GM20000 (cell line): Measurements from ENCODE around the gene SIRT7.

Experiments
- DNase-seq: peaks from one replicate; pipeline ENCODE4 v3.0.0; 2012; ENCODE audit warnings: low spot score
- TF ChIP-seq, protein P1 (sequence below): IDR thresholded peaks from 2 replicates; pipeline ENCODE4 v1.5.1; 2012; ENCODE audit warnings: mild to moderate bottlenecking, control low read depth; ENCODE audit errors: extremely low read depth, missing control alignments

The SIRT7 gene

GRCh38 chr17:81867991-81868673 lies 49.8 kb downstream of the SIRT7 start:
- TF ChIP-seq, protein P1, sequence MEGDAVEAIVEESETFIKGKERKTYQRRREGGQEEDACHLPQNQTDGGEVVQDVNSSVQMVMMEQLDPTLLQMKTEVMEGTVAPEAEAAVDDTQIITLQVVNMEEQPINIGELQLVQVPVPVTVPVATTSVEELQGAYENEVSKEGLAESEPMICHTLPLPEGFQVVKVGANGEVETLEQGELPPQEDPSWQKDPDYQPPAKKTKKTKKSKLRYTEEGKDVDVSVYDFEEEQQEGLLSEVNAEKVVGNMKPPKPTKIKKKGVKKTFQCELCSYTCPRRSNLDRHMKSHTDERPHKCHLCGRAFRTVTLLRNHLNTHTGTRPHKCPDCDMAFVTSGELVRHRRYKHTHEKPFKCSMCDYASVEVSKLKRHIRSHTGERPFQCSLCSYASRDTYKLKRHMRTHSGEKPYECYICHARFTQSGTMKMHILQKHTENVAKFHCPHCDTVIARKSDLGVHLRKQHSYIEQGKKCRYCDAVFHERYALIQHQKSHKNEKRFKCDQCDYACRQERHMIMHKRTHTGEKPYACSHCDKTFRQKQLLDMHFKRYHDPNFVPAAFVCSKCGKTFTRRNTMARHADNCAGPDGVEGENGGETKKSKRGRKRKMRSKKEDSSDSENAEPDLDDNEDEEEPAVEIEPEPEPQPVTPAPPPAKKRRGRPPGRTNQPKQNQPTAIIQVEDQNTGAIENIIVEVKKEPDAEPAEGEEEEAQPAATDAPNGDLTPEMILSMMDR: no peak
- no peak for DNase-seq

DNA sequence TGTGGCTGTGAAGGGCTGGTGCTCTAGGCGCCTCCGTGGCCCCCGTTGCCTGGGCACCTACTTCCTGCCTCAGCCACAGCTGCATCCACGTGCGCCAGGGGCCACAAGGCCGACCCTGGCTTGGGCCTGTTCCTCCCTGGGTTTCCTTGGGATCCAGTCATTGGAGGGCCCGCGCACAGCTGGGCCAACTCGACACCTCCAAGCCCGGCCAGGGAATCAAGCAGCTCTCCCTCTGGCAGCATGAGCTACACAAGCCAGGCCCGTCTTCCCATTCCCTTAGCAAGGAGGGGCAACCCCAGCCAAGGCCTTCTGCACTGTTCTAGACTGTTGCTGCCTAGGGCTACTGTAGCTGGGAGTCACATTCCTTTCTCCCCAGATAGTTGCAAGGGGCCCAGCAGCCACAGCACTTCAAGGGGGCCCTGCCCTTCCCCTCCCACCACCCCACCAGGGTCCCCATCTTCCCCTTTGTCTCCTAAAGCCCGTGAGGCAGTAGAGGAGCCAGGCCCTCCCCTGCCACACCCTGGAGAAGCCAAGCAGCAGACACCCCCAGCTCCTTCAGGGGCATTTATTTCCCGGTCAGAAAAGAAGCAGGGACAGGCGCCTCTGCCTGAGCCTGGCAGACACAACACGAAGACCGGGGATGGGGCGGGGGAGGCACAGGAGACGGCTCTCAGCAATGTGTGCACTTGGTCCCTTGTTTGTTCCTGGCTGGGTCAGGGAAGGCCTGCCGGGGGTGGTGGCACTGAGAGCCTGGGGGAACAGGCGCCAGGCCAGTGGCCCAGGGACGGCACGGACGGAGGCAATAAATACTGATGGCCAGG lies 50.6 kb downstream of the SIRT7 start:
- TF ChIP-seq, protein P1: no peak

GRCh38 chr17:81866440-81867169 lies 51.4 kb downstream of the SIRT7 start:
- DNase-seq: no peak

More for the DNA sequence above, 50.6 kb downstream of the SIRT7 start:
- no peak for DNase-seq

DNA sequence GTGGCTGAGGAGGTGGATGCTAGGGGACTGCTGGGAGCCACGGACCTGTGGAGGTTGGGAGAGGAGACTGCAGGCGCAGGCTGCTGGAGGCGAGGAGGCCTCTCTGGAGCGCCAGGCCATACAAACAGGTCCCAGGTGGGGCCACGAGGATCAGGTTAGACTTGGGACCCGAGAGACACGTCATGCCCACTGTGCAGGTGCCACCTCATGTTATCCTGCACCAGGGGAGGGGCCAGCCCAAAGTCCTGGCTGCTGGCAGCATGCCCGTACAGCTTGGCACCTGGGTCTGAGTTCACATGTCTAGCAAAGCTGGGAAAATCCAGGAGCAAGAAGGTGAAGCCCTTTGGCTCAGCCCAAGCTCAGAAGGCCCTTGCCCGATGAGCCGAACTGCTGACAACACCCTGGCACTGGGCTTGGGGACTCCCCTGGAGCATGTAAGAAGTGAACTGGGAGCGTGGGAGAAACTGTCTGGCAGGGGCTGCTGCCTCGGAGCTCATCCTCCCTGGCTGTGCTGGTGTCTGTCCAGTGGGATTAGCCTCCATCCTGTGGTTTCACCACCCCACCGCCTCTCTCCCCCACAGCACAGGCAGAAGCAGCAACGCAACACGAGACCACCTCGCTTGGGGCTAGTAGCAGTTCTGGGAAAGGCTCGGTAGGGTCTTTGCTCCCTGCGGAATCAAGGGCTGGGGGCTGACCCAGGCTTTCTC lies 52.1 kb downstream of the SIRT7 start:
- no peak for DNase-seq

More at GRCh38 chr17:81866440-81867169, 51.4 kb downstream of the SIRT7 start:
- TF ChIP-seq, protein P1: no peak

DNA sequence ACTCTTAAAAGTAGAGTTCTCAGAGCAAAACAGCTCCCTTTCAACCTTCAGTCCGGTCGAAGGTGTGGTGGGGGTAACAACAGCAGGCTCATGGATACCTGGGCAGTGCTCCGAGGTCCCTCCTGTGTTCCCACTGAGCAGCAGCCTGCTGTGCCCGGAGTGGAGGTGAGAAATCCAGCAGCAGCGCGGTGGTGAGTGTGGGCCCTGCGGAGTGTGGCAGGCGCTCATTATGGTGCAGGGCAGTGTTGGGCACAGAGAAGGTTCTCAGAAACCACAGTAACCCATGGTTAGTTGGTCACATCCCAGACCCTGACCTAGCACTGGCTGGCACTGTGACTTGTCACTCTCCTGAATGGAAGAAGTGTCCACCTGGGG lies 52.6 kb downstream of the SIRT7 start:
- TF ChIP-seq, protein P1: no peak
- no peak for DNase-seq

More for the DNA sequence above, 52.1 kb downstream of the SIRT7 start:
- TF ChIP-seq, protein P1: no peak

DNA sequence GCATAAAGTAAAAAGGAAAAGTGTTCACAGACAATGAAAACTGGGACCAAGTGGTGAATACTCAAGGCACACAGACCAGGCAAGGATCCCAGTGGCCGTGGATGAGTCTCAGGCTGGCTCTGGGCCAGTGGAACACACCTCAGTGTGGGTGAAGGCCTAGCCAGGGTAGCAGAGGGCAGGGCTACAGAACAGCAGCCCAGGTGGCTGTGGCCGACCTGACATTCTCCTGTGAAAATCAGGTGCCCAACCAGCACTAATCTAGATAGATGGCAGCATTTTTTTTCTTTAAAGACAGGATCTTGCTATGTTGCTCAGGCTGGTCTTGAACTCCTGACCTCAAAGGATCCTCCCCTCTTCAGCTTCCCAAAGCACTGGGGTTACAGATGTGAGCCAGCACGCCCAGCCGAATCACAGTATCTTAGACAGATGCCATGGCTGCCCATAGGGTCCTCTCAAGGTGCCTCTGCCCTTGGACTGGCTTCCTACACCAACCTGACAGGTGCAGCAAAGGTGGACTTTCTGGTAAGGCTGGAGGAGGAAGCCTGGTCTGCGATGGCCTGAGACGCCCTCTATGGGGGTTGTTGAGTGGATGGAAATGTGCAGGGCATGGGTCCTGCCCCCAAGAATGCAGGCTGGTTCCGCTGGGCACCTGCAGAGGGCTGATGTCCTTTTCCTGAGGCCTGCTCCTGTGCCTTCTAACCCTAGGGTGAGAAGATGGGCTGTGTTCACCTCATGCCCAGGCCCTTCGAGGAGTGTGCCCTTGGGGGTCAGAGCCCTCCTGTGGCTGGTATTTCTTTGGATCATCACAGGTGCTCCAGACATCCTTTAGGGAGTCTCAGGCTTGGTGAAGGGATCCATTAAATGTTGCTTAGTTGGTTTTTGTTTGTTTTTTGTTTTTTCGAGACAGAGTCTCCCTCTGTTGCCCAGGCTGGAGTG lies 53.9 kb downstream of the SIRT7 start:
- TF ChIP-seq, protein P1: no peak
- no peak for DNase-seq
